ENCODE measurements around the gene MPRIP.
"Not testable (repeated sequence)": the region's sequence is repeated elsewhere in the genome, so short reads cannot be mapped to it uniquely, and the experiment has no call there.

Gene MPRIP

DNA sequence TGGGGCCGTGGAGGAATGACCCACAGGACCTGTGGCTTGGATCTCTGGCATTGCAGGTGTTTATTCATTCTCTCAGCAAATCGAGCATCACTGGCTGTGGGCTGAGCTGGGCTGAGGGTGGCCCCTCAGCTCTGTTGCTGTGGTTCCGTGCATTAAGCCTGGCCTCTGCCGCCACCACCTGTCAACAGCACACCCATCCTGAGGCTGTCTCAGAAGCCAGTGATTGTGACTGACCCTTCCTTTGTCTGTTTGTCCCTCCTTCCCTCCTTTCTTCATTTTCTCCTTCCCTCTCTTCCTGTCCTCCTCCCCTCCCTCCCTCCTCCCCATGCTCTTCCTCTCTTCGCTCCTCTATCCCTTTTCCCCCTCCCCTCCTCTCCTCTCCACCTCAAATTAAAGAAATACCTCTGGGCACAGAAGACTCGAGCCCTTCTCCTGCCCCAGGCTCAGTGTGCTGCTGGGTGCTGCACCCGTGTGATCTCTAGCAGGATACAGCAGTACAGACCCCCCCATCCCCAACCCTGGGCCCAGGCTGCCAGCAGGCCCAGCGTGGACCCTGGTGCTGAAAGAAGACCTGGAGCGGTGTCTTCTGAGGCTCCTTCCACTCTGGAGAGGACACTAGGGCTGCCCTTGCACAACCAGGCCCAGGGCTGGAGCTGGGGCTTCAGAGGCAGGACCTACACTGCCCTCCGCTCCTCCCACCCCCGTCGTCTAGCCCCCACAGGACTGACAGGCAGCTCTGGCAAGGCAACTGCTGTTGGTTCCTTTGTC lies 88.0 kb downstream of the MPRIP start:
- DNase-seq, result no peak

DNA sequence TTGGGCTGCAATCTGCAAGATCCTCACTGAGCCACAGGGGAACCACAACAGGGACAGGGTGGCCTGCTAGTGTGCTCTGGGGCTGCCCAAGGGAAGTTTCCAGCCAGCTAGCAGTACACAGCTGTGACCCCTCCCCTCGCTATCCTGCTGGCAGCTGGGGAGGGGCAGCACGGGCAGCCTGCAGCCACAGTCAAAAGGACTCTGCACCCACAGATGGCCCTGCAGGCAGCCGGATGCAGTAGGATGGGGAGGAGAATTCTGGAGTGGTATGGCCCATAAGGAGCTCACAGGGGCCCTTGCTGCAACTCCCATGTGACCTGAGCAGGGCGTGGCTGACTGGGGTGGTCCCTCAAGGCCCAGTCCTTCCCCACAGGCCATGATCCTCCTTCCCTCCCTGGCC lies 89.6 kb downstream of the MPRIP start:
- DNase-seq, result no peak

DNA sequence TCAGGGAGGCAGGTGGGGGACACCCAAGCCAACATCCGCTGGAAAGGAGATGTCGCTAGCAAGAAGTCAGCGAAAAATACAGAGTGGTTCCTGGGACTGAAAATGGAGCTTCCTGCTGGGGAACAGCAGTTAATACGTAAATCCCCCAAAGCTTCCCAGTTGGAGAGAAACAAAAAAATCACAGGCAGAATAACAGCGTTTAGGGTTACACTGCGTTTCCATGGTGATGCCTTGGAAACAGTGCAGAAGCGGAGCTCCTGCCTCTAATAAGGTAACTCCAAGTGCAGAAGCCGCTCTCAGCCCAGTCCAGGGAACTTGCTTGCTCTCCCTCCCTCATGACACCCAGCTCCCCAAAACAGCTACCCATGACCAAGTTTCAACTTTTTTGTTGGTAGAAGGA lies 90.5 kb downstream of the MPRIP start:
- DNase-seq, result no peak

DNA sequence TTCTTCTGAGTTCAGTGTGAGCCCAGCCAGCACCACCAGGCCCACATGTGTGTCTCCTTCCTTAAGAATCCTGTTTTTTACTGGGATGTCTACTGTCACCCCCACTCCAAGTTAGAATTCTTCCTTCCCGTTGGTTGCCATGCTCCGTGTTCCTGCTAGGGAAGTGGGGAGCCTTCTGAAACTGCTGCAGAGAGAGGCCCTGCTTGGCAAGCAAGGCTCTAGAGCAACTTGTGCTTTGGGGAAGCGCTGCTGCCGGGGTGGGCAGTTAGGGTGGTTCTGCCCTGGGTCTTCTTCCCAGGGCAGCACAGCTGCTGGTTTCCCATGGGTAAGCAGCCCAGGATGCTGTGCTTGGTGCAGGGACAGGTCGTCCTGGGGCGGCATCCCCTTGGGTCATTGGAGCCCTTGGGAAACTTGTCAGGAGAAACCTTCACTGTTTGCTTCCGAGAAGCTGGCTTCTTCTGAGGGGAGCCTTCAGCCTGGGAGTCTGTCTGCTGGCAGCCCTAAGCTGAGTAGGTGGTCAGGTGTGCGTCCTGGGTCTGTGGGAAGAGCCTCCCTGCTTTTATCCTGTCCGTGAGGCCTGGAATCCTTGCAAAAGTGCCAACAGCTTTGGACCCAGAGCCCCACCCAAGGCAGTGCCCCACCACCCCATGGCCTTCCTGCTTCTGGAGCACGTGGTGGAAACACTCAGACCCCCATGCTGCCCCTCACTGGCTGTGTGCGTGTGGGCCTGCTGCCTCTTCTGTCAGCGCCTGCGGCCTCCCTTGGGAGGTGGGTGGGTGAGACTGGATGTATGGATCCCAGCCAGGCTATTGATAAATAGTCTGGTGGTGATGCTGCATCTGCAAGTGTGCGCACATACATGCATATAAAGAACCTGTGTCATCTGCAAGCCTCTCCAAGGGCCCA lies 92.0 kb downstream of the MPRIP start:
- no peak for DNase-seq

DNA sequence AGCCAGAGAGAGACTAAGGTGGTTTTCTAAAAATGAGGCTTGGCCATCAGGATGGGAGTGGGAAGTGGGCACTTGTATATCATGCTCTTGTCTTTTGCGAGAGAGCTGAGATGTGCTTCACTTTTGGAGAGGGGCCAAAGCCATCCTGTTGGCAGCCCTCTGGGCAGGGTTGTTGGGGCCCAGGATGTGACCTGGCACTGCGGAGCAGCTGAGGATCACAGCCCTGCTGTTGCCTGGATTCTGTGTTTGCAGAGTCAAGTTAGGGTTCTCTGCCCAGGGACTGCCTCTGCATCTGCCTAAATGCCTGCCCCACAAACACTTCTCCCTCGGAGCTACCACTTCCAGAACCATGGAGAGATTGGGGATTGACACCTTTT lies 92.7 kb downstream of the MPRIP start:
- DNase-seq, result peak; percentile 27

GRCh38 chr17:17136221-17136620 lies 94.0 kb downstream of the MPRIP start:
- DNase-seq, result not testable (repeated sequence)

- DNase-seq, result no peak
Measured at GRCh38 chr17:17137731-17138585, 95.7 kb downstream of the MPRIP start.

GRCh38 chr17:17139972-17140589 lies 97.8 kb downstream of the MPRIP start:
- no peak for DNase-seq

GRCh38 chr17:17140590-17140980 lies 98.3 kb downstream of the MPRIP start:
- no peak for DNase-seq

- DNase-seq, result no peak
Measured at GRCh38 chr17:17141279-17141678, 99.0 kb downstream of the MPRIP start.

DNA sequence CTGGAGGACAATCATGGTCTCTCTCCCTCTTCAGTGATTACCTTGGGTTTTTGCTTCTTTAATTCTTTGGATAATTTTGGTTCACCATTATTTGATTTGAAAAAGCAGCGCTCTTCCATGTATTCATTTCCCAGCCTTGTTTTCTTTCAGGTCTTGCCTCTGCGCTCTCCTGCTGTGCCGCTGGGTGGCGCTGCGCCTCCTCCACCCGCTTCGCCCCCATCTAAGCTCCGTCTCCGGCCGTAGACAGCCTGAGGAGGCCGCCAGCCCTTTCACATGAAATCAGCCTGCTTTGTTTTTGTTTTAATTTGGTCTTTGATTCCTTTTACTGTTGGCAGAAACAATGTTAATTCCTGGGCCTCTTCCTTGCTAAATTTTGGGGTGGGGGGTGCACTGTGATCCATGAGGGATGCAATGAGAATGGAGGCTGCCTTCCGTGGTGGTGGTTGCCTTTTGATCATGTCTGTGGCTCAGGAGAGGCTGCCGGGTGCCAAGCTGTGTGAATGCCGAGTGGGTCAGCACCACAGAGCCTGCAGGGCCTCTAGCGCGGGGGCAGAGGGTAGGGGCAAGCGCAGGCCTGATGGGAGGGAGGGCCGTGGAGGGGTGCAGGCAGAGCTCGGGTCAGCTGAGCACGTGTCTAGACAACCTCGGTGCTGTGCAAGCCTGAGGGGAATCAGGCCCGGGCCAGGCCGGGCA lies 99.7 kb downstream of the MPRIP start:
- DNase-seq, result peak; percentile 40

DNA sequence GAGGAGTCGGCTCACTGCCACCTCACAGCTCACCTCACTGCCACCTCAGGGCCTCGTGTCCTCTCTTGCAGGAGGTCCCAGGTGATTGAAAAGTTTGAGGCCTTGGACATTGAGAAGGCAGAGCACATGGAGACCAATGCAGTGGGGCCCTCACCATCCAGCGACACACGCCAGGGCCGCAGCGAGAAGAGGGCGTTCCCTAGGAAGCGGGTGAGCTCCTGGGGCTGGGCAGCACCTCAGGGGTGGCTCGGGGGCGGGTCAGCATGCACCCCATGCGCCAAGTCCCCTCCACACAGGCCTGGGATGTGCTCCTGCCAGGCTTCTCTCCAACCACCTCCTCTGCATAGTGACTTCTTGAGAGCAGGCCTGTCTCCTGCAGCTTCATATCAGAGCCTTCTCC lies 100.3 kb downstream of the MPRIP start:
- no peak for DNase-seq

- no peak for DNase-seq
Measured at GRCh38 chr17:17143501-17143900, 101.2 kb downstream of the MPRIP start.

DNA sequence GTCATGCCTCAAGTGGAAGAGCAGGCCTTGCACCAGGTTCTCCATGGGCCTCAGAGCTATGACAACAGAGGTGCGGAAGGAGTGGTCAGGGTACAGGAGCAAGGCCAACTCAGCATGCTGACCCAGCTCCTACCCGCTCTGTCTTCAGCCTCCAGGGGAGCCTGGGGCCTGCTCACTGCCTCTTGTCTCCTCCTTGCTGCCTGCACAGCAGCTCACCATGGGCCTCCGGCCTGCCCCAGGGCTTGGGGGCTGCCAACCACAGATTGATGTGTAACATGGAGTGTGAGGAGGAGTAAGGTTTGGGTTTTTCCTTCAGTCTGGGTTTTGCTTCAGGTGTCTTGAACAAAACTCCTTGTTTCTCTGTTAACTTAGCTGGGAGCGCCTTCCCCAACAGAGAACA lies 101.8 kb downstream of the MPRIP start:
- no peak for DNase-seq

DNA sequence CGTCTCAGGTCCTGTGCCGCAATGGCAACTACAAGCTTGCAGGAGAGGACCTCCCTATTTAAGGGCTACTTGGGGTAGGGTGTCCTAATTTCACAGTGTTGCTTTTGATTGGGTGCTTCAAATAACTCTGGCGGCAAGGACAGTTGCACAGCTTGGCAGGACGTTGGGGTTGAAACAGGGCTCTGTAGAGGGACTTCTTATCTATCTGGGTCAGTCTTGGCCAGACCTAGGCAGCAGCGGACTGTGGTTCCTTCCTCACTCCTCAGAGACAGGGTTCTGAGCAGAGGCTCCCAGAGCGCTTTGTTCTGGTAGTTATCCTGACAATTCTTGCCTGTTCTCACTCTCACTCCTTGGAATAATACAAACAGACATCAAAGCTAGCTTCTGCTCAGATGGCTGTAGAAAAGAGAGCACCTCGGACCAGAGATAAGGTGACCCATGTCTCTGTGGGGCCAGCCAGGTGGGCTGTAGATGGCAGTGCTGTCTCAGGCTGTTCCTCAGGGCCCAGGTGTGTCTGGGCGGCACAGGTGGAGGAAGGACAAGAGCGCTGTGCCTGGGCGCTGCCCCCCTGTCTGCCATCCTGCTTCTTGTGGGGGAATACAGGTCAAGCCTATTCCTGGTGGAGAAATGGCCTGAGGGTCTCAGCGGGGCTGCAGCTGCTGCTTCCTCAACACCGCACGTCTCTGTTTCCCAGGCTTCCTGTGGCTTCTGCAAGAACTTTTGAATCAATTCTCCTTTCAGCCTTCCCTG lies 102.8 kb downstream of the MPRIP start:
- no peak for DNase-seq

DNA sequence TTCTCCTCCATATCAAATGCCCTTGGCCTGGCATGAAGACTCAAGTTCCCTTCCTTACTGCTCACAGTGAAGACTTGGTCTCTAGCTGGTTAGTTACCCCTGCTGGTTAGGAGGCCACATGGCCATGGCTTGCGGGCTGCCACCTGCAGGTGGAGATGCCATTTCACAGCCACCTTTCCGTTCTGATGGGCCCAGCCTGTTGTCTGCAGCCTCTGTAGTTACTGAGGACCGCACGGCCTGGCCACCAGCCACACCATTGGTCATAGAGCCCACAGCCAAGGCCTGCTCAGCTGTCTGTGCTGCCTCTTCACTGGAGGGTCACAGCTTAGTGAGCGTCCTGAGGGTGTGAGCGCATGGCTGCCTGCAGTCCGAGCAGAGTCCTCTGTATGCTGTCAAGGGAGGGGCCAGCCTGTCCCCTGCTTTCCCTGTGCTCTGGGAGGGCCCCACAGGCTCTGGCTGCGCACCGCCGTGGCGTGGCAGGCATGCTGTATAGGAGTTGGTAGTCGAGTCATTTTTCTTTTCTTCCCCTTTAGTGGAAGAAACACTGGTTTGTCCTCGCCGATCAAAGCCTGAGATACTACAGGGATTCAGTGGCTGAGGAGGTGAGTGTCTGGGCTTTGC lies 104.6 kb downstream of the MPRIP start:
- no peak for DNase-seq

DNA sequence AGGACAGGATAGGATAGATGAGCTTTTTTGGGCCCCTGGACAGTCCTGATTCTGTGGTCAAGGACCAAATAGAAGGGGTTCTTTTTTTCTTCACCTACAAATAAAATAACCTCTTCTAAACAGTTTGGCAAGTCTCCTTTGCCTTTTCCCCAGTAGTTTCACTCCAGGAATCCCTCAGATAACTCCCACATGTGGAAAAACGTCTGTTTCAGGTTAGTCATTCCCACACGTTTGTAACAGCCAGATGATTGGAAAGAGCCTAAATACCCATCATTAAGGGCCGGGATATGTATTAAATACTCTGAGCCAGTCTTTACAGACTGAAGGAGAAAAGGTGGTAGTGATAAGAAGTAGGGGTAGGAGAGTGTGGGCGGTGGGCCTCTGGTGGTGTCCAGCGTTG lies 105.6 kb downstream of the MPRIP start:
- DNase-seq, result no peak

GRCh38 chr17:17149520-17150447 lies 107.5 kb downstream of the MPRIP start:
- DNase-seq, result no peak

- no peak for DNase-seq
Measured at GRCh38 chr17:17150448-17150800, 108.2 kb downstream of the MPRIP start.

GRCh38 chr17:17151055-17151454 lies 108.8 kb downstream of the MPRIP start:
- no peak for DNase-seq

Data from NCI-H1694 (cell line).